GM23338 (cell line): Measurements from ENCODE around the gene UBQLN1. TPM values are rescaled to one million over a fixed set of nuclear protein-coding genes. Genes with fewer than 3 reads are reported as not detected.

Experiments
- ATAC-seq: fragments of 200-7000 bp; cut with Tn5 transposase; 3 replicates; pipeline ENCODE4 v1.9.1; 2020
- DNase-seq: peaks from one replicate; pipeline ENCODE4 v3.0.0-alpha.2; 2015; ENCODE audit warnings: low spot score
- H2AFZ ChIP-seq: fragments of 200-600 bp; sonication (generic); 2 replicates; pipeline ENCODE4 v1.8.0; 2016; ENCODE audit warnings: antibody characterized with exemption, mild to moderate bottlenecking, moderate library complexity
- H3F3A ChIP-seq: fragments of 200-600 bp; sonication (generic); replicated peaks from 2 replicates; pipeline ENCODE4 v1.8.0; 2017; ENCODE audit warnings: antibody characterized with exemption, mixed run types, low read depth
- H3K27ac ChIP-seq: fragments of 200-600 bp; sonication (generic); 2 replicates; pipeline ENCODE4 v1.6.1; 2016; ENCODE audit warnings: low read depth
- H3K27me3 ChIP-seq: fragments of 200-600 bp; sonication (generic); 2 replicates; pipeline ENCODE4 v1.8.0; 2016; ENCODE audit warnings: mild to moderate bottlenecking, mixed run types, moderate library complexity; ENCODE audit not compliant: insufficient read depth
- H3K36me3 ChIP-seq: fragments of 200-600 bp; sonication (generic); 2 replicates; pipeline ENCODE4 v1.8.0; 2016; ENCODE audit warnings: mild to moderate bottlenecking; ENCODE audit not compliant: insufficient read depth
- H3K4me1 ChIP-seq: fragments of 200-600 bp; sonication (generic); 2 replicates; pipeline ENCODE4 v1.8.0; 2016; ENCODE audit warnings: mild to moderate bottlenecking, moderate library complexity; ENCODE audit not compliant: insufficient read depth
- H3K4me2 ChIP-seq: fragments of 200-600 bp; sonication (generic); 2 replicates; pipeline ENCODE4 v1.7.1; 2017; ENCODE audit warnings: mixed run types
- H3K4me3 ChIP-seq: fragments of 200-600 bp; sonication (generic); 2 replicates; pipeline ENCODE4 v1.6.1; 2016; ENCODE audit warnings: mixed run types
- H3K79me2 ChIP-seq: fragments of 200-600 bp; sonication (generic); replicated peaks from 2 replicates; pipeline ENCODE4 v1.8.0; 2017; ENCODE audit warnings: mild to moderate bottlenecking; ENCODE audit not compliant: insufficient read depth
- H3K9me2 ChIP-seq: fragments of 200-600 bp; sonication (generic); 2 replicates; pipeline ENCODE4 v1.8.0; 2017; ENCODE audit not compliant: insufficient read depth
- H4K20me1 ChIP-seq: fragments of 200-600 bp; sonication (generic); replicated peaks from 2 replicates; pipeline ENCODE4 v1.8.0; 2017; ENCODE audit warnings: mild to moderate bottlenecking; ENCODE audit not compliant: insufficient read depth
- H3K27ac Mint-ChIP-seq: 2 replicates; pipeline ENCODE4 v1.8.0; 2020; ENCODE audit warnings: inconsistent platforms, mild to moderate bottlenecking, moderate library complexity, mixed read lengths
- H3K27me3 Mint-ChIP-seq: 3 replicates; pipeline ENCODE4 v1.8.0; 2022; ENCODE audit warnings: low read depth, mild to moderate bottlenecking, moderate library complexity, mixed read lengths, inconsistent platforms; ENCODE audit not compliant: insufficient read depth, poor library complexity
- H3K36me3 Mint-ChIP-seq: 3 replicates; pipeline ENCODE4 v1.8.0; 2021; ENCODE audit warnings: low read depth, mild to moderate bottlenecking, inconsistent platforms, moderate library complexity, mixed read lengths
- H3K4me1 Mint-ChIP-seq: 3 replicates; pipeline ENCODE4 v1.8.0; 2020; ENCODE audit warnings: mild to moderate bottlenecking, inconsistent platforms, mixed read lengths
- H3K4me3 Mint-ChIP-seq: 3 replicates; pipeline ENCODE4 v1.8.0; 2021; ENCODE audit warnings: moderate library complexity, mild to moderate bottlenecking, inconsistent platforms, mixed read lengths
- H3K9me3 Mint-ChIP-seq: 3 replicates; pipeline ENCODE4 v1.8.0; 2020; ENCODE audit warnings: moderate library complexity, mild to moderate bottlenecking, inconsistent platforms, mixed read lengths
- CREB1 ChIP-seq: fragments of 250-450 bp; sonication (Bioruptor Pico); IDR thresholded peaks from 2 replicates; pipeline ENCODE4 v1.5.0; 2020; ENCODE audit warnings: low read depth, mild to moderate bottlenecking, moderate library complexity
- EZH2 ChIP-seq: fragments of 200-600 bp; sonication (generic); IDR thresholded peaks from one replicate; pipeline ENCODE4 v1.8.0; 2017; ENCODE audit warnings: antibody characterized with exemption, mild to moderate bottlenecking, low read depth; ENCODE audit not compliant: unreplicated experiment
- EZH2phosphoT487 ChIP-seq: fragments of 200-600 bp; sonication (generic); IDR thresholded peaks from one replicate; pipeline ENCODE4 v1.8.1; 2018; ENCODE audit warnings: antibody characterized with exemption; ENCODE audit not compliant: unreplicated experiment
- JUNB ChIP-seq: IDR thresholded peaks from one replicate; pipeline ENCODE4 v1.6.1; 2016; ENCODE audit warnings: antibody characterized with exemption; ENCODE audit not compliant: unreplicated experiment
- NANOG ChIP-seq: IDR thresholded peaks from 2 replicates; pipeline ENCODE4 v1.6.1; 2016; ENCODE audit warnings: antibody characterized with exemption, borderline replicate concordance
- POLR2AphosphoS5 ChIP-seq: IDR thresholded peaks from 2 replicates; pipeline ENCODE4 v1.6.1; 2016; ENCODE audit warnings: antibody characterized with exemption, low read depth
- STAT1 ChIP-seq: IDR thresholded peaks from one replicate; pipeline ENCODE4 v1.6.1; 2016; ENCODE audit warnings: antibody characterized with exemption; ENCODE audit not compliant: unreplicated experiment
- ZNF114 ChIP-seq: fragments of 250-450 bp; sonication (Bioruptor Pico); IDR thresholded peaks from 2 replicates; pipeline ENCODE4 v1.5.0; 2020; ENCODE audit warnings: mild to moderate bottlenecking, moderate library complexity
- ZNF331 ChIP-seq: fragments of 250-450 bp; sonication (Bioruptor Pico); IDR thresholded peaks from 2 replicates; pipeline ENCODE4 v1.5.0; 2020; ENCODE audit warnings: low read depth, mild to moderate bottlenecking, moderate library complexity
- polyA plus RNA-seq: library from polyadenylated mRNA; unstranded; fragments of >200 nt; fragmentation: Nextera tagmentation; extraction: Ambion mirVana; gene quantifications from 2 replicates; pipeline ENCODE4 v1.2.1, GENCODE V29; 2016
- total RNA-seq: library from RNA; depleted of rRNA; stranded (reverse); fragments of >200 nt; shearing (Covaris generic); gene quantifications from 2 replicates; pipeline ENCODE4 v1.2.3, GENCODE V29; 2014
- TF ChIP-seq, protein P1 (sequence below): fragments of 250-450 bp; sonication (Bioruptor Pico); IDR thresholded peaks from 2 replicates; pipeline ENCODE4 v1.5.0; 2020; ENCODE audit warnings: mild to moderate bottlenecking, moderate library complexity
- TF ChIP-seq, protein P2 (sequence below): IDR thresholded peaks from 2 replicates; pipeline ENCODE4 v1.6.1; 2016; ENCODE audit warnings: antibody characterized with exemption
- TF ChIP-seq, protein P3 (sequence below): IDR thresholded peaks from one replicate; pipeline ENCODE4 v1.6.1; 2018; ENCODE audit warnings: antibody characterized with exemption; ENCODE audit not compliant: unreplicated experiment
- TF ChIP-seq, protein P4 (sequence below), 2 experiments: fragments of 200-600 bp in 1 of 2; sonication (generic) in 1 of 2; conservative IDR thresholded peaks; 2 replicates each; pipeline versions ENCODE4 v1.5.1 to v1.6.1; 2016 to 2017; ENCODE audit warnings: antibody characterized with exemption in 2 of 2, low read depth in 2 of 2, mild to moderate bottlenecking in 2 of 2, moderate library complexity in 1 of 2

Gene UBQLN1
- total and polyA plus RNA-seq, 2 experiments from 2014 or later, result 90.5 to 168 TPM

DNA sequence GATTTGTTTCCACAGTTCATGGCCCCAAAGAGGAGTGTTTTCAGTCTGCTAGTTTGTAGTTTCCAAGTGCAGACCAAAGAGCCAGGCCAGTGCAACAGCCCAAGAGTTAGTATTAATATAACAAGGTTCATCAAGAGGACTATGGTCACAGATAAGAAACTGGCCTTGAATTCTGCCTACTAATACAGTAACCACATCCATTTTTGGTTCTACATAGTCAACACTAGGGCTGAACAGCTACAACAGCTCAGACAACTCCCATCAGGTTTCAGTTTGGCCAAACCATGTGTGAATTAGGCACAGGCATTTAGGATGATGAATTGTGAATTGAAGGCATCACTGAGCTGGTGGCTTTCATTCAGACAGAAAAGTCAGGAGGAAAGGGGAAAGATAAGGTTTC, 13.8 kb upstream of the UBQLN1 start:
- no peaks in the 10 kb centered on the region for H3K79me2 ChIP-seq
- Mint-ChIP-seq H3K4me1 (no peaks in the 10 kb centered on the region), H3K27me3 (peaks cover 2% of the 10 kb centered on the region), H3K36me3 (0 out of 3 replicates have a peak, but pooled peaks cover 2% of the 10 kb centered on the region), H3K9me3 (peaks cover 23% of the 10 kb centered on the region), H3K27ac (no peak overlapping the region), H3K4me3 (no peak overlapping the region)
- no peak overlapping the region for H3K4me3 ChIP-seq
- no peaks in the 10 kb centered on the region for H3K27me3 ChIP-seq
- H4K20me1 ChIP-seq, result no peaks in the 10 kb centered on the region
- H3K4me1 ChIP-seq, result no peaks in the 10 kb centered on the region
- TF ChIP-seq, protein P1, sequence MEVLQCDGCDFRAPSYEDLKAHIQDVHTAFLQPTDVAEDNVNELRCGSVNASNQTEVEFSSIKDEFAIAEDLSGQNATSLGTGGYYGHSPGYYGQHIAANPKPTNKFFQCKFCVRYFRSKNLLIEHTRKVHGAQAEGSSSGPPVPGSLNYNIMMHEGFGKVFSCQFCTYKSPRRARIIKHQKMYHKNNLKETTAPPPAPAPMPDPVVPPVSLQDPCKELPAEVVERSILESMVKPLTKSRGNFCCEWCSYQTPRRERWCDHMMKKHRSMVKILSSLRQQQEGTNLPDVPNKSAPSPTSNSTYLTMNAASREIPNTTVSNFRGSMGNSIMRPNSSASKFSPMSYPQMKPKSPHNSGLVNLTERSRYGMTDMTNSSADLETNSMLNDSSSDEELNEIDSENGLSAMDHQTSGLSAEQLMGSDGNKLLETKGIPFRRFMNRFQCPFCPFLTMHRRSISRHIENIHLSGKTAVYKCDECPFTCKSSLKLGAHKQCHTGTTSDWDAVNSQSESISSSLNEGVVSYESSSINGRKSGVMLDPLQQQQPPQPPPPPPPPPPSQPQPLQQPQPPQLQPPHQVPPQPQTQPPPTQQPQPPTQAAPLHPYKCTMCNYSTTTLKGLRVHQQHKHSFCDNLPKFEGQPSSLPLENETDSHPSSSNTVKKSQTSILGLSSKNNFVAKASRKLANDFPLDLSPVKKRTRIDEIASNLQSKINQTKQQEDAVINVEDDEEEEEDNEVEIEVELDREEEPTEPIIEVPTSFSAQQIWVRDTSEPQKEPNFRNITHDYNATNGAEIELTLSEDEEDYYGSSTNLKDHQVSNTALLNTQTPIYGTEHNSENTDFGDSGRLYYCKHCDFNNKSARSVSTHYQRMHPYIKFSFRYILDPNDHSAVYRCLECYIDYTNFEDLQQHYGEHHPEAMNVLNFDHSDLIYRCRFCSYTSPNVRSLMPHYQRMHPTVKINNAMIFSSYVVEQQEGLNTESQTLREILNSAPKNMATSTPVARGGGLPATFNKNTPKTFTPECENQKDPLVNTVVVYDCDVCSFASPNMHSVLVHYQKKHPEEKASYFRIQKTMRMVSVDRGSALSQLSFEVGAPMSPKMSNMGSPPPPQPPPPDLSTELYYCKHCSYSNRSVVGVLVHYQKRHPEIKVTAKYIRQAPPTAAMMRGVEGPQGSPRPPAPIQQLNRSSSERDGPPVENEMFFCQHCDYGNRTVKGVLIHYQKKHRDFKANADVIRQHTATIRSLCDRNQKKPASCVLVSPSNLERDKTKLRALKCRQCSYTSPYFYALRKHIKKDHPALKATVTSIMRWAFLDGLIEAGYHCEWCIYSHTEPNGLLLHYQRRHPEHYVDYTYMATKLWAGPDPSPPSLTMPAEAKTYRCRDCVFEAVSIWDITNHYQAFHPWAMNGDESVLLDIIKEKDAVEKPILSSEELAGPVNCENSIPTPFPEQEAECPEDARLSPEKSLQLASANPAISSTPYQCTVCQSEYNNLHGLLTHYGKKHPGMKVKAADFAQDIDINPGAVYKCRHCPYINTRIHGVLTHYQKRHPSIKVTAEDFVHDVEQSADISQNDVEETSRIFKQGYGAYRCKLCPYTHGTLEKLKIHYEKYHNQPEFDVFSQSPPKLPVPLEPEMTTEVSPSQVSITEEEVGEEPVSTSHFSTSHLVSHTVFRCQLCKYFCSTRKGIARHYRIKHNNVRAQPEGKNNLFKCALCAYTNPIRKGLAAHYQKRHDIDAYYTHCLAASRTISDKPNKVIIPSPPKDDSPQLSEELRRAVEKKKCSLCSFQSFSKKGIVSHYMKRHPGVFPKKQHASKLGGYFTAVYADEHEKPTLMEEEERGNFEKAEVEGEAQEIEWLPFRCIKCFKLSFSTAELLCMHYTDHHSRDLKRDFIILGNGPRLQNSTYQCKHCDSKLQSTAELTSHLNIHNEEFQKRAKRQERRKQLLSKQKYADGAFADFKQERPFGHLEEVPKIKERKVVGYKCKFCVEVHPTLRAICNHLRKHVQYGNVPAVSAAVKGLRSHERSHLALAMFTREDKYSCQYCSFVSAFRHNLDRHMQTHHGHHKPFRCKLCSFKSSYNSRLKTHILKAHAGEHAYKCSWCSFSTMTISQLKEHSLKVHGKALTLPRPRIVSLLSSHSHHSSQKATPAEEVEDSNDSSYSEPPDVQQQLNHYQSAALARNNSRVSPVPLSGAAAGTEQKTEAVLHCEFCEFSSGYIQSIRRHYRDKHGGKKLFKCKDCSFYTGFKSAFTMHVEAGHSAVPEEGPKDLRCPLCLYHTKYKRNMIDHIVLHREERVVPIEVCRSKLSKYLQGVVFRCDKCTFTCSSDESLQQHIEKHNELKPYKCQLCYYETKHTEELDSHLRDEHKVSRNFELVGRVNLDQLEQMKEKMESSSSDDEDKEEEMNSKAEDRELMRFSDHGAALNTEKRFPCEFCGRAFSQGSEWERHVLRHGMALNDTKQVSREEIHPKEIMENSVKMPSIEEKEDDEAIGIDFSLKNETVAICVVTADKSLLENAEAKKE, result no peak
- TF ChIP-seq EZH2phosphoT487 (no peak), ZNF114 (CRISPR knock-in tag) (no peak), ZNF331 (CRISPR knock-in tag) (no peak), CREB1 (CRISPR knock-in tag) (no peak), EZH2 (no peak), NANOG (no peak), JUNB (no peak), STAT1 (no peak), POLR2AphosphoS5 (no peak)
- TF ChIP-seq, protein P2, sequence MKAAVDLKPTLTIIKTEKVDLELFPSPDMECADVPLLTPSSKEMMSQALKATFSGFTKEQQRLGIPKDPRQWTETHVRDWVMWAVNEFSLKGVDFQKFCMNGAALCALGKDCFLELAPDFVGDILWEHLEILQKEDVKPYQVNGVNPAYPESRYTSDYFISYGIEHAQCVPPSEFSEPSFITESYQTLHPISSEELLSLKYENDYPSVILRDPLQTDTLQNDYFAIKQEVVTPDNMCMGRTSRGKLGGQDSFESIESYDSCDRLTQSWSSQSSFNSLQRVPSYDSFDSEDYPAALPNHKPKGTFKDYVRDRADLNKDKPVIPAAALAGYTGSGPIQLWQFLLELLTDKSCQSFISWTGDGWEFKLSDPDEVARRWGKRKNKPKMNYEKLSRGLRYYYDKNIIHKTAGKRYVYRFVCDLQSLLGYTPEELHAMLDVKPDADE, result no peak
- TF ChIP-seq, protein P3, sequence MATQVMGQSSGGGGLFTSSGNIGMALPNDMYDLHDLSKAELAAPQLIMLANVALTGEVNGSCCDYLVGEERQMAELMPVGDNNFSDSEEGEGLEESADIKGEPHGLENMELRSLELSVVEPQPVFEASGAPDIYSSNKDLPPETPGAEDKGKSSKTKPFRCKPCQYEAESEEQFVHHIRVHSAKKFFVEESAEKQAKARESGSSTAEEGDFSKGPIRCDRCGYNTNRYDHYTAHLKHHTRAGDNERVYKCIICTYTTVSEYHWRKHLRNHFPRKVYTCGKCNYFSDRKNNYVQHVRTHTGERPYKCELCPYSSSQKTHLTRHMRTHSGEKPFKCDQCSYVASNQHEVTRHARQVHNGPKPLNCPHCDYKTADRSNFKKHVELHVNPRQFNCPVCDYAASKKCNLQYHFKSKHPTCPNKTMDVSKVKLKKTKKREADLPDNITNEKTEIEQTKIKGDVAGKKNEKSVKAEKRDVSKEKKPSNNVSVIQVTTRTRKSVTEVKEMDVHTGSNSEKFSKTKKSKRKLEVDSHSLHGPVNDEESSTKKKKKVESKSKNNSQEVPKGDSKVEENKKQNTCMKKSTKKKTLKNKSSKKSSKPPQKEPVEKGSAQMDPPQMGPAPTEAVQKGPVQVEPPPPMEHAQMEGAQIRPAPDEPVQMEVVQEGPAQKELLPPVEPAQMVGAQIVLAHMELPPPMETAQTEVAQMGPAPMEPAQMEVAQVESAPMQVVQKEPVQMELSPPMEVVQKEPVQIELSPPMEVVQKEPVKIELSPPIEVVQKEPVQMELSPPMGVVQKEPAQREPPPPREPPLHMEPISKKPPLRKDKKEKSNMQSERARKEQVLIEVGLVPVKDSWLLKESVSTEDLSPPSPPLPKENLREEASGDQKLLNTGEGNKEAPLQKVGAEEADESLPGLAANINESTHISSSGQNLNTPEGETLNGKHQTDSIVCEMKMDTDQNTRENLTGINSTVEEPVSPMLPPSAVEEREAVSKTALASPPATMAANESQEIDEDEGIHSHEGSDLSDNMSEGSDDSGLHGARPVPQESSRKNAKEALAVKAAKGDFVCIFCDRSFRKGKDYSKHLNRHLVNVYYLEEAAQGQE, result no peak
- TF ChIP-seq, protein P4, sequence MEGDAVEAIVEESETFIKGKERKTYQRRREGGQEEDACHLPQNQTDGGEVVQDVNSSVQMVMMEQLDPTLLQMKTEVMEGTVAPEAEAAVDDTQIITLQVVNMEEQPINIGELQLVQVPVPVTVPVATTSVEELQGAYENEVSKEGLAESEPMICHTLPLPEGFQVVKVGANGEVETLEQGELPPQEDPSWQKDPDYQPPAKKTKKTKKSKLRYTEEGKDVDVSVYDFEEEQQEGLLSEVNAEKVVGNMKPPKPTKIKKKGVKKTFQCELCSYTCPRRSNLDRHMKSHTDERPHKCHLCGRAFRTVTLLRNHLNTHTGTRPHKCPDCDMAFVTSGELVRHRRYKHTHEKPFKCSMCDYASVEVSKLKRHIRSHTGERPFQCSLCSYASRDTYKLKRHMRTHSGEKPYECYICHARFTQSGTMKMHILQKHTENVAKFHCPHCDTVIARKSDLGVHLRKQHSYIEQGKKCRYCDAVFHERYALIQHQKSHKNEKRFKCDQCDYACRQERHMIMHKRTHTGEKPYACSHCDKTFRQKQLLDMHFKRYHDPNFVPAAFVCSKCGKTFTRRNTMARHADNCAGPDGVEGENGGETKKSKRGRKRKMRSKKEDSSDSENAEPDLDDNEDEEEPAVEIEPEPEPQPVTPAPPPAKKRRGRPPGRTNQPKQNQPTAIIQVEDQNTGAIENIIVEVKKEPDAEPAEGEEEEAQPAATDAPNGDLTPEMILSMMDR (conservative IDR thresholded peaks at IDR 0.05; ENCODE audit: low read depth in 2 of 2), result no peak
- H3K27ac ChIP-seq, result no peak overlapping the region
- H2AFZ ChIP-seq, result no peak overlapping the region
- H3K36me3 ChIP-seq, result no peaks in the 10 kb centered on the region
- no peak overlapping the region for H3K4me2 ChIP-seq
- no peaks in the 10 kb centered on the region for H3F3A ChIP-seq
- DNase-seq (no peak), ATAC-seq (no peak)
- H3K9me2 ChIP-seq, result peaks cover 9% of the 10 kb centered on the region; the same call in 1 of the 2 replicates
